ENCODE data around the gene RAB28.
"Not testable (repeated sequence)": the region's sequence is repeated elsewhere in the genome, so short reads cannot be mapped to it uniquely, and the experiment has no call there.

RAB28 gene

DNA sequence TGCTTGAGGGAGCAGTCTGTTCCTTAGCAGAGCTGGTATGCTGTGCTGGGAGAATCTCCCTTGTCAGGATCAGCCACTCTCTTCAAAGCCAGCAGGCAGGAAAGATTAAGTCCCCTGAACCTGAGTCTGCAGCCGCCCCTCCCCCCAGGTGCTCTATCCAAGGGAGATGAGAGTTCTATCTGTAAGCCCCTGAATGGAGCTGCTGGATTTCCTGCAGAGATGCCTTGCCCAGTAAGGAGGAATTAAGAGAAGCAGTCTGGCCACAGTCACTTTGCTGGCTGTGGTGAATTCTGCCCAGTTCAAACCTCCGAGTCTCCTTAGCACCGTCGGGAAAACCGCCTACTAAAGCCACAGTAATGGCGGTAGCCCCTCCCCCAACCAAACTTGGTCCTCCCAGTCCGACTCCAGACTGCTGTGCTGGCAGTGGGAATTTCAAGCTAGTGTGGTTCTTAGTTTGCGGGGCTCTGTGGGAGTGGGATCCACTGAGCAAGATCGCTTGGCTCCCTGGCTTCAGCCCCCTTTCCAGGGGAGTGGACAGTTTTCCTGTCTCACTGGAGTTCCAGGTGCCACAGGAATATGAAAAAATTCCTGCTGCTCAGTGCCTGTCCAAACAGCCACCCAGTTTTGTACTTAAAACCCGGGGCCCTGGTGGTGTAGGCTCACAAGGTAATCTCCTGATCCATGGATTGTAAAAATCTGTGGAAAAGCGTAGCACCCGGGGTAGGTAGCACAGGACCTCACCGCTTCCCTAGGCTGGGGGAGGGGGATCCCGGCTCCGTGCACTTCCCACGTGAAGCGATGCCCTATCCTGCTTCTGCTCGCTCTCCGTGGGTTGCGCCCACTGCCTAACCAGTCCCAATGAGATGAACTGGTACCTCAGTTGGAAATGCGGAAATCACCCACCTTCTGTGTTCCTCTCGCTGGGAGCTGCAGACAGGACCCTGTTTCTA, 38.0 kb downstream of the RAB28 start:
- DNase-seq (ENCODE audit: low spot score), result no peak

DNA sequence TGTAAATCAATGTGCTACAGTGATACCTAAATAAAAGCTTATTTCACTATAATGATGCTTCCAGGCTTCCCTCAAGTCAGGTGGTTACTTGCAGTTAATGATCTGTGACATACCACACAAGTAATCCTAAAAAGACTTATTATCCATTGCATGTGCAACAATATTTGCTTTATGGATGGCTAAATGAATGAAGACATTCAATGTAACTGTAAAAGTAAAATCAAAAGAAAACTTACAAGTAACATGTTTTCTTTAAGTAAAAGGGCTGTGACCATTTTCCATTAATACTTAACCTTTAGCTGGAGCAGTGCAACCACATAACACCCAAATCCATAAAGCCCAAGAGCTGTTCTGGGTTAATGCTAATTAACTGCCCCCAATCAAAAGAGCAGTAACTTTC, 42.6 kb downstream of the RAB28 start:
- no peak for DNase-seq (ENCODE audit: low spot score)

DNA sequence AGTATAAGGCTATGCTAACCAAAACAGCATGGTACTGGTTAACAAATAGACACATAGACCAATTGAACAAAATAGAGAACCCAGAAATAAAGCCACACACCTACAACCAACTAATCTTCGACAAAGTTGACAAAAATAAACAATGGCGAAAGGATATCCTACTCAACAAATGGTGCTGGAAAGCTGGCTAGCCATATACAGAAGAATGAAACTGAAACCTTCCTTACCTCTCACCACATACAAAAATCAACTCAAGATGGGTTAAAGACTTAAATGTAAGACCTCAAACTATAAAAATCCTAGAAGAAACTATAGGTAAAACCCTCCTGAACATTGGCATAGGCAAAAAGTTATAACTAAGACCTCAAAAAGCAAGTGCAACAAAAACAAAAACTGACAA, 47.2 kb downstream of the RAB28 start:
- DNase-seq (ENCODE audit: low spot score), result no peak

DNA sequence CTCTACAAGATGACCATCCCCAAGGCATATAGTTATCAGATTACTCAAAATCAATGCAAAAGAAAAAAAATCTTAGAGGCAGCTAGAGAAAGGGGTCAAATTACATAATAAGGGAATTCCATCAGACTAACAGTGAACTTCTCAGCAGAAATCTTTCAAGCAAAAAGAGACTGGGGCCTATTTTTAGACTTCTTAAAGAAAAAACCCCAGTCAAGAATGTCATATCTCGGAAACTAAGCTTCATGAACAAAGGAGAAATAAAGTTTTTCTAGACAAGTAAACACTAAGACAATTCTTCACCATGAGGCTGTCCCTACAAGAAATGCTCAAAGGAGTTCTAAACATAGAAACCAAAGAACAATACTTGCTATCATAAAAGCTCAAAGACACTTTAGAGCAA, 51.7 kb downstream of the RAB28 start:
- no peak for DNase-seq (ENCODE audit: low spot score)

DNA sequence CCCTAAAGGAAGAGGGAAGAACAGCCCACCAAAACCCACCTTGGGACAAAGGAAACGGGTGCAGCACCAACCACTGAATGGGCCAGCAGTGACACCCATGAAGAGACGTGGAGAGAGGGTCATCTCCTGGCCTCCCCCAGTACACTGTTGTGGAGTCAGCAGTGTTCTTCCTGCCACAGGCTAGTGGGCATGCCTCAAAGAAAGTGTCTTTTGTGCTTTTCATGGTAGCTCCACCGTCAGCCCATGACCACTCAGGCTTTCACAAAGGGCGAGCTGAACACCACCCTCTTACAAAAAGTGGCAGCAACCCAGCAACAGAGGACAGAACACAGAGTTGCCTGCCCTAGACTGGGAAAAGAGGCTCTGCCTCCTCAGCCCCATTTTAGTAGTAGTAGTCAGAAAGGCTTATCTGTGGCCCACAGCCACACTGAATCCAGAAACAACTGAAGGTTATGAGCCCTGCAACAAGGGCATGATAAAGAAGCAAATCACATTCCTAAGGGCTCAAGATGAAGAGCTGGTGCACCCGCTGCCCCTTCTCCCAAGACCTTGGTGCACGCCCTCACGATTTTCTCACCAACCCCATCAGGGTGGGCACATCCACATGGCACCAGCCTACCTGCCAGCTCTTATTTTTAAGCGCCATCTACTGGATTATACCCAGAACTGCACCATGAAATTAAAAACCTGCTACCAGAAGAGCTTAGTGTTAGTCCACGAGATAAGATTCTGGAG, 53.1 kb downstream of the RAB28 start:
- DNase-seq (ENCODE audit: low spot score), result no peak

DNA sequence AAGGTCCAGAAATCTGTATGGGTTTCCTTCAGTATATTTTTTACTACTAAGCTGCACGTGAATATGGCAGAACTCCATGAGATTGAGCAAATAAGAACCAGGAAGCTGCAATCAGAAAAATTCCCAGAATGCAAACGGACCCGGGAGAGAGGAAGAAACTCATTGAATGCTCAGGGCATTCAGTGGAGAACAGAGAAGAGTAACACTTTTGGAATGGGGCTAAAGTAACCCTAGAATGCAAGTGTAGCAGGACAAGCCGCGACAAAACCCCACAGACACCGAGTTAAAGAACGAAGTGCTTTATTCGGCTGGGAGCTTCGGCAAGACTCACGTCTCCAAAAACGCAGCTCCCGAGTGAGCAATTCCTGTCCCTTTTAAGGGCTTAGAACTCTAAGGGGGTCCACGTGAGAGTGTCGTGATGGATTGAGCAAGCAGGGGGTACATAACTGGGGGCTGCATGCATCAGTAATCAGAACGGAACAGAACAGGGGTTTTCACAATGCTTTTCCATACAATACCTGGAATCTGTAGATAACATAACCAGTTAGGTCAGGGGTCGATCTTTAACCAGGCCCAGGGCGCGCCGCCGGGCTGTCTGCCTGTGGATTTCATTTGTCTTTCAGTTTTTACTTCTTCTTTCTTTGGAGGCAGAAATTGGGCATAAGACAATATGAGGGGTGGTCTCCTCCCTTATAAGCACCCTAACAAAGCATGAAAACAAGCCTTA, 56.4 kb downstream of the RAB28 start:
- DNase-seq (ENCODE audit: low spot score), result no peak

DNA sequence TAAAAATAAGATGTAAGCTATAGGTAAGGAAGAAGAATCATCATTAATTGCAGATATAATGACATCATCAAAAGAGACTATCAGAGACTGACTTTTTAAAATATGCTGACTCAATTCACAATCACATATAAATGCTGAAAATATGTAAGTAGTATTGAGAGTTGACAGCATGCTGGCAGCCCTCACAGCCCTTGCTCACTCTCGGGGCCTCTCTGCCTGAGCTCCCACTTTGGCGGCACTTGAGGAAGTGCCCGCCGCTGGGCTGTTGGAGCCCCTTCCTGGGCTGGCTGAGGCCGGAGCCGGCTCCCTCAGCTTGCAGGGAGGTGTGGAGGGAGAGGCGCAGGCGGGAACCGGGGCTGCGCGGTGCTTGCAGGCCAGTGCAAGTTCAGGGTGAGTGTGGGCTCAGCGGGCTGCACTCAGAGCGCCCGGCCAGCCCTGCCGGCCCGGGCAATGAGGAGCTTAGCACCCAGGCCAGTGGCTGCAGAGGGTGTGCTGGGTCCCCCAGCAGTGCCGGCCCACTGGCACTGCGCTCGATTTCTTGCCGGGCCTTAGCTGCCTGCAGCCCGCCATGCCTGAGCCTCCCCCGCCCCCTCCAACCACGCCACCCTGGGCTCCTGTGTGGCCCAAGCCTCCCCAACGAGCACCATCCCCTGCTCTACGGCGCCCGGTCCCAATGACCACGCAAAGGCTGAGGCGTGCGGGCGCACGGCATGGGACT, 68.9 kb downstream of the RAB28 start:
- no peak for DNase-seq (ENCODE audit: low spot score)

DNA sequence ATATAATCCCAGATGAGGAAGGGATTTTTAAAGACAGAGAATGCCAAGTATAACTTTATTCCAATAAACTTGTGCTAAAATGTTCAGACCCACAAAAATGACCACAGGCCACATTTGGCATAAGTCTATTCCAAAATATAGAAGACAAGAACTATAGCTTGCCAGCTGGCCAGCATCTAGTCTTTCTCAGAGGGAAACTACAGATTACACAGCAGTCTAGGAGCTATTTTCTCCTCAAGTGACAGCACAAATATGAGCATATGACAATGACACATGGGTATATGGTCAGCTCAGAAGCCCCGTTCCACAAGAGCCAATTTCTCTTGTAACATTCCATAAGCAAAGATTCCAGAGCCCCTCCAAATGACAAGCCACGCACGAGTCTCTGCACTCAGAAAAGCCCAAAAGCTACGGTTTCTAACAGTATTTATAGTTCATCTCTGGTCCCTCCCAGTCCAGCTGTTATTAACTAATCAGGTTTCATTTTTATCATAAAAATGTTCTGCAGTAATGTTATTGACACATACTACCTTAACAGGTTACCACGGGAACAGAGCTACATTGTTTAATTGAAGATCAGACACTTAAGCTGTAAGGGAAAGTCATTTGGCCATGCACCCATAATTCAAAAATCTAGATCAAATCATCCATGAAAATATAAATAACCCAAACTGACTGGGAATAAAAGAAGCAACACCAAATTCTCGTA, 70.3 kb downstream of the RAB28 start:
- DNase-seq (ENCODE audit: low spot score), result no peak

DNA sequence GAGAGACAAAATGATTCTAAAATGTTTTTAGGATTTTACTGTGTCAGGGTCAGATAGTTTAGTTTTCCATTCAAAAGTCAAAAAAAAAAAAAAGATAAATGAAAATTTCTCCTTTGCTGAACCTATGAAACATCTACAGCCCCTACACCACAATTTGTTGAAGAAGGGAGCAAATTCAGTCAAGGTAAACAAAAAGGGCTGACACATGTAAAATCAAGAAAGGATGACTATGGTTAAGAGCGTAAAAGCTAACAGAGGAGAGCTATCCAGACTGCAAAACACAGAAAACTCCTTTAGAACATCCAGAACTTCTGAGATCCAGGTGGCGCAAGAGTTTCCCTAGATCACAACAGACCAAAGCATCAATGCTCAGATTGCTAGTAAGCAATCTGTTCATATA, 72.2 kb downstream of the RAB28 start:
- DNase-seq (ENCODE audit: low spot score), result no peak

DNA sequence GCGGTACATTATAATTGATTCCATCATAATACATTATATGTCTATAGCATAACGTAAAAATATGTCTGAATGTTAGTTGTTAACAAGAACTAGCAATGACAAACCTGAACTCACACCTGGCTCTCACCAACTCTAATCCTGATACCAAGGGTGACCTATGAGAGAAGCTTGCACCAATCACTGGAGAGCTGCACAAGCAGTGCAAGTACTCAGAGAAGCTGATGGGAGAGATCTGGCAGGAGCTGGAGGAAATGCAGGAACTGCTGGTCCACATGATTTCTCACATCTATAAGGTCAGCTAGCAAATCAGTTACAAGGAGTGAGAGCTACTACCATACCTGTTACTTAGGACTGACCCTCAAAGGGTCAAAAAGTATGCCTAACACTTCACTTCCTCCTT, 74.8 kb downstream of the RAB28 start:
- no peak for DNase-seq (ENCODE audit: low spot score)

DNA sequence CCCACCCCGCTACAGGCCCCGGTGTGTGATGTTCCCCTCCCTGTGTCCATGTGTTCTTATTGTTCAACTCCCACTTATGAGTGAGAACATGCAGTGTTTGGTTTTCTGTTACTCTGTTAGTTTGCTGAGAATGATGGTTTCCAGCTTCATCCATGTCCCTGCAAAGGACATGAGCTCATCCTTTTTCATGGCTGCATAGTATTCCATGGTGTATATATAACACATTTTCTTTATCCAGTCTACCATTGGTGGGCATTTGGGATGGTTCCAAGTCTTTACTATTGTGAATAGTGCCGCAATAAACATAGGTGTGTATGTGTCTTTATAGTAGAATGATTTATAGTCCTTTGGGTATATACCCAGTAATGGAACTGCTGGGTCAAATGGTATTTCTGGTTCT, 78.0 kb downstream of the RAB28 start:
- DNase-seq (ENCODE audit: low spot score), result not testable (repeated sequence)

DNA sequence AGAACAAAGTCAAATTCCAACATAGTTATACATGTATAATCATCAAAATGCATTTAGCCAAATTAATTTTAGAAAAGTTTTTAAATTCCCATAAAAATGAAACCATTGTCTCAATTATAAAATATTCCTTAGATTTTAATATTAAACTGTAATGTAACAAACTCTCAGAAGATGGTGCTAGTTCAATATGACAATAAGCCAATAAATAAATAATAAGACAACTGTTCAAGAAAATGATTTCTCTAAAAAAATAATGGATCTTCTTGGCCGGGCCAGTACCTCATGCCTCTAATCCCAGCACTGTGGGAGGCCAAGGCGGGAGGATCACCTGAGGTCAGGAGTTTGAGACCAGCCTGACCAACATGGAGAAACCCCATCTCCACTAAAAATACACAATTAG, 80.3 kb downstream of the RAB28 start:
- DNase-seq (ENCODE audit: low spot score), result no peak

DNA sequence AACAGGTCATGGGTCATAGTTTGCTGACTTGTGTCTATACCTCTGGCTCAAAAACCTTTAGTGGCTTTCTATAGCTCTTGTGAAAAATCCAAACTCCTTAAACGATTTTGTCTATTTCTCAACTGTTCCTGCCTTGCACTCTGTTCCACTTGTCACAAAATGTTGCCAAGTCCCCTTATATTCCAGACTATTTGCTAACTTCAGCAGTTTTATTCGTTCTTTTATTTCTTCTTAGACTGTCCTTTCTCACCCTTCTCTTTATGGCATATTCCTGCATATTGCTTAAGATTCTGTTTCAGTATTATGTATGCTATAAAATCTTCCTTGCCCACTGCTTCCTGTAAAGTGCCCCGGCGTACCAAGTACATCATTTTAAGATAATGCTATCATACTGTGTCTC, 80.8 kb downstream of the RAB28 start:
- no peak for DNase-seq (ENCODE audit: low spot score)

DNA sequence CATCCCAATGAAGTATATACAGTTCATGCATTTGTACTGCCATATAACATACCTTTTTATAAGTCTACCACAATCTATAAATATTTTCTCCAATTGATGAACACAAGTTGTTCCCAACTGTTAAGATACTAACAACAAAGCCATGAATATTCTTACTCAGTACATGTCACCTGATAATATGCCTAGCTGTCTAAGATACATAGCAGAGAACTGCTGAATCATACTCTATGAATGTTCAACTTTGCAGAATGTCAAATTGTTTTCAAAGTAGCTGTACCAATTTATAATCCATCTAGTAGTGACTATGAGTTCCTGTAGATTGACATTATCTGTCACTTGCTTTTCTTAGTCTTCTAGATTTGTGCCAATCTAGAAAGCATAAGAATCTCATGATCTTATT, 84.9 kb downstream of the RAB28 start:
- no peak for DNase-seq (ENCODE audit: low spot score)

DNA sequence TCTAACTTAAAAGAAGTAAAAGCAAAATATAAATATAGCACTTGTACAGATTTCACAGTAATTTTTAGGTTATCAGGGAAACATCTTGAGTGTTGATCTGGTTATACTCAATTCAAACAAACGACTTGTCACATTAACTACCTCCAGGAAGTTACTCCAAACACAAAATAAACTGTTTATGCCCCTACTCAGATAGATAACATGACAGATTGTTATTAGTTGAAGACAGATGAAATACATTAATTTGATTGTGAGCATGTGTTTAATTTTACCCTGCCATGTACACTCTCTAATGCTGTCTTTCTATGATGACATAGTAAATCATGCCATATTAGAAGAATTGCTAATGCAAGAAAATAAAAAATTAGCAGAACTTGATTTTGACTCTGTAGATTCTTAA, 88.0 kb downstream of the RAB28 start:
- no peak for DNase-seq (ENCODE audit: low spot score)

DNA sequence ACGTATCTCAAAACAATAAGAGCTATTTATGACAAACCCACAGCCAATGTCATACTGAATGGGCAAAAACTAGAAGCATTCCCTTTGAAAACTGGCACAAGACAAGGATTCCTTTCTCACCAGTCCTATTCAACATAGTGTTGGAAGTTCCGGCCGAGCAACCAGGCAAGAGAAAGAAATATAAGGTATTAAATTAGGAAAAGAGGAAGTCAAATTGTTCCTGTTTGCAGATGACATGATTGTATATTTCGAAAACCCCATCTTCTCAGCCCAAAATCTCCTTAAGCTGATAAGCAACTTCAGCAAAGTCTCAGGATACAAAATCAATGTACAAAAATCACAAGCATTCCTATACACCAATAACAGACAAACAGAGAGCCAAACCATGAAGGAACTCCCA, 94.2 kb downstream of the RAB28 start:
- not testable (repeated sequence) for DNase-seq (ENCODE audit: low spot score)

DNA sequence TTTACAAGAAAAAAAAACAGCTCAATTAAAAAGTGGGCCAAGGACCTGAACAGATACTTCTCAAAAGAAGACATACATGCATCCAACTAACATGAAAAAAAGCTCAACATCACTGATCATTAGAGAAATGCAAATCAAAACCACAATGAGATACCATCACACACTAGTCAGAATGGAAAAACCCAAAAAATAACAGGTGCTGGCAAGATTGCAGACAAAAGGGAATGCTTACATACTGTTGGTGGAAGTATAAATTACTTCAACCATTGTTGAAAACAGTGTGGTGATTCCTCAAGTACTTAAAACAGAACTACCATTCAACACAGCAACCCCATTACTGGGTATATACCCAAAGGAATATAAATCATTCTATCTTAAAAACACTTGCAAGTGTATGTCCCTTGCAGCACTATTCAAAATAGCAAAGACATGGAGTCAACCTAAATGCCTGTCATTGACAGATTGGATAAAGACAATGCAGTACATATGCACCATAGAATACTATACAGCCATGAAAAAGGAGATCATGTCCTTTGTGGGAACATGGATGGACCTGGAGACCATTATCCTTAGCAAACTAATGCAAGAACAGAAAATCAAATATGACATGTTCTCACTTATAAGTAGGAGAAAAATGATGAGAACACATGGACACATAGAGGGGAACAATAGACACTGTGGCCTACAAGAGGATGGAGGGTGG, 97.6 kb downstream of the RAB28 start:
- no peak for DNase-seq (ENCODE audit: low spot score)

DNA sequence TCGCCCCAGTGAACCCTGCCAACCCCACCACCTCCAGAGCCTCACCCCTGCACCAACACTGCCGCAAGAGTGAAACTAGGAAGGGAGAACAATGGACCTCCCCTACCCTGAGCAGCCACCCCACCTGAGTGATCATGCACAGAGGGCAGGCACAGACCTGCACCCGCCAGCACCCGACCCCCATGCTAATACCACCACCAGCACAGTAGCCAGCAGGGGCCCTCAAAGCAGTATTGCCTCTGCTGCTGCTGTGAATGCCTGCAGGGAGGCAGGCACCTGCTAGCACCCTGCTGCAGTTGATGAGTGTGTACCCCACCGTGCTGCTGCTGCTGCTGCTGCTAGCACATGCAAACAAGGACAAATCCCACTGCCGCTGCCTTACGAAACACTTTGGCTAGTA, 100.1 kb downstream of the RAB28 start:
- DNase-seq (ENCODE audit: low spot score), result no peak

DNA sequence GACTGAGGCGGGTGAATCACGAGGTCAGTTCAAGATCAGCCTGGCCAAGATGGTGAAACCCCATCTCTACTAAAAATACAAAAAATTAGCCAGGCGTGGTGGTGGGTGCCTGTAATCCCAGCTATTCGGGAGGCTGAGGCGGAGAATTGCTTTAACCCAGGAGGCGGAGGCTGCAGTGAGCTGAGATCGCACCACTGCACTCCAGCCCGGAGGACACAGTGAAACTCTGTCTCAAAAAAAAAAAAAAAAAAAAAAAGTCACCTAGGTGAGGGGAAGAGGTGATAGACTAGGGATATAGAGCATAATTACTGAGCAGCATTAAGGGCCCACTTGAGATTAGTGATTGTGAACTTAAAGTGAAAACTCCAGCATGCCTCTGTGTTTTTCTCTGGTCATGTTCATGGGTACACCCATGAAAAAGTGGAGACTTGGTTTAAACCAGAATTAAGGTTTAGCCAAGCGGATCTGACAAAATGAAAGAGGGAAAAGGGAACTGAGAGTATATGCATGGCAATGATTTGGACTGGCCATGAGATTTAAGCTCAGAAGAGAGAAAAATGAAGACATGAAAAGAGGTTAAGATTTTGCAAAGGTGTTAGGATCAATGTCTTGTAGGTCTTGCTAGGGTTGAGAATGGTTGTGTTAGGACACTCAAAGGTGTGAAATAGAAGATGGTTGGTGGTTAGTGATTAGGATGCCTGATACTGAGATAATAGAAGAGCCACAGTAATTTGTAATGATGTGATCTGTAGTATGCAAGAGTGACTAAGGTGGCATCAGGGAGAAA, 105.0 kb downstream of the RAB28 start:
- DNase-seq (ENCODE audit: low spot score), result no peak

DNA sequence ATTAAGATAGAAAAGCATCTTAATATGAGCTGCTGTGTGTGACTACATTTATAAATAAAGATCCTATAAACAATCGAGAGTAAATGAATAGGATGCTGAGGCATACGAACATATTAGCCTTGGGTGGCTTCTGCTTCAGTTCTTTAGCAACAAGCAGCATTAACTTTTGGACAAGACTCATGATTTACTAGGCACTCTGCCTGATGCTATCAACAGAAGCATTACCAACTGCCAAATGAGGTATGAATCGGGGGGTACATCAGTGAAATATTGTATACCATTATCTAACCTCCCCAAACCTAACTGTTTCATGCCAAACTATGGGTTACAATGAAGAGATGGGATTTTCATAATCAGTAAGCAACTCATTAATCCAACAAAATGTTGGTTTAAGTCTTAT, 113.1 kb downstream of the RAB28 start:
- no peak for DNase-seq (ENCODE audit: low spot score)

Measured in AG08395 (cell line).